Left lung (tissue), 10 donors: ENCODE results near the gene CCDC158. TPM values are rescaled to one million over a fixed set of nuclear protein-coding genes. Genes with fewer than 3 reads are reported as not detected.

Experiments
- ATAC-seq: fragments of 200-7000 bp; cut with Tn5 transposase; one replicate; pipeline ENCODE4 v1.9.1; 2020; ENCODE audit warnings: moderate library complexity
- DNase-seq, 4 donors: peaks; one replicate each; pipeline ENCODE4 v3.0.0-alpha.2; 2013 to 2020
- H3K27ac ChIP-seq, 2 donors: fragments of 200-600 bp; sonication (generic) in 1 of 2; one replicate each; pipeline versions ENCODE4 v1.5.0 to v1.8.0; 2020 to 2021
- H3K27me3 ChIP-seq, 2 donors: fragments of 200-600 bp; sonication (generic) in 1 of 2; one replicate each; pipeline versions ENCODE4 v1.5.0 to v1.8.0; 2020 to 2021
- H3K36me3 ChIP-seq, 2 donors: fragments of 200-600 bp; sonication (generic) in 1 of 2; one replicate each; pipeline versions ENCODE4 v1.5.0 to v1.8.0; 2020 to 2021
- H3K4me1 ChIP-seq, 2 donors: fragments of 200-600 bp; one replicate each; pipeline ENCODE4 v1.8.0; 2021
- H3K4me3 ChIP-seq, 2 donors: fragments of 200-600 bp; sonication (generic) in 1 of 2; one replicate each; pipeline versions ENCODE4 v1.5.0 to v1.8.0; 2020 to 2021; ENCODE audit warnings: mild to moderate bottlenecking in 1 of 2
- H3K9me3 ChIP-seq, 2 donors: fragments of 200-600 bp; sonication (generic) in 1 of 2; one replicate each; pipeline versions ENCODE4 v1.5.0 to v1.8.0; 2020 to 2021
- intact Hi-C, 2 donors: fragments of 100-400 bp; cut with DNase I; formaldehyde crosslinking; loops; one replicate each; pipeline versions ENCODE4 v1.11.2 to v1.14.2; 2022
- polyA plus RNA-seq, 6 donors: library from polyadenylated mRNA; unstranded; fragments of 120-200 nt; gene quantifications; one replicate each; pipeline ENCODE4 v1.2.1, GENCODE V29; 2013; ENCODE audit not compliant: insufficient read length in 6 of 6
- total RNA-seq, 2 donors: library from RNA; stranded (reverse); fragmentation: NEBNext Ultra II Directional; extraction: Animal tissue kit (Norgen Biotek cat#: 25700); gene quantifications; one replicate each; pipeline ENCODE4 v1.2.1, GENCODE V29; 2021
- TF ChIP-seq, protein P1 (sequence below), 2 donors: fragments of 200-600 bp; sonication (generic) in 1 of 2; IDR thresholded peaks; one replicate each; pipeline versions ENCODE4 v1.5.0 to v1.8.0; 2021; ENCODE audit warnings: antibody characterized with exemption in 2 of 2
- donor health status: DM: no; HTN: yes; CAD: no.
- donor health status: DM: no; HTN: no; CAD: no.

Gene CCDC158
- total and polyA plus RNA-seq, 8 donors, result 0.47 to 1.6 (median 0.84) TPM

- H3K27me3 ChIP-seq, result no peaks in the 10 kb centered on the region
- DNase-seq (no peak), ATAC-seq (no peak)
- H3K9me3 ChIP-seq, result peaks cover 0 to 10% of the 10 kb centered on the region in 2 donors
- no peak overlapping the region for H3K4me3 ChIP-seq
- H3K27ac ChIP-seq, result no peak overlapping the region
- TF ChIP-seq, protein P1, sequence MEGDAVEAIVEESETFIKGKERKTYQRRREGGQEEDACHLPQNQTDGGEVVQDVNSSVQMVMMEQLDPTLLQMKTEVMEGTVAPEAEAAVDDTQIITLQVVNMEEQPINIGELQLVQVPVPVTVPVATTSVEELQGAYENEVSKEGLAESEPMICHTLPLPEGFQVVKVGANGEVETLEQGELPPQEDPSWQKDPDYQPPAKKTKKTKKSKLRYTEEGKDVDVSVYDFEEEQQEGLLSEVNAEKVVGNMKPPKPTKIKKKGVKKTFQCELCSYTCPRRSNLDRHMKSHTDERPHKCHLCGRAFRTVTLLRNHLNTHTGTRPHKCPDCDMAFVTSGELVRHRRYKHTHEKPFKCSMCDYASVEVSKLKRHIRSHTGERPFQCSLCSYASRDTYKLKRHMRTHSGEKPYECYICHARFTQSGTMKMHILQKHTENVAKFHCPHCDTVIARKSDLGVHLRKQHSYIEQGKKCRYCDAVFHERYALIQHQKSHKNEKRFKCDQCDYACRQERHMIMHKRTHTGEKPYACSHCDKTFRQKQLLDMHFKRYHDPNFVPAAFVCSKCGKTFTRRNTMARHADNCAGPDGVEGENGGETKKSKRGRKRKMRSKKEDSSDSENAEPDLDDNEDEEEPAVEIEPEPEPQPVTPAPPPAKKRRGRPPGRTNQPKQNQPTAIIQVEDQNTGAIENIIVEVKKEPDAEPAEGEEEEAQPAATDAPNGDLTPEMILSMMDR (IDR thresholded peaks at IDR 0.05), result no peak
- intact Hi-C loops, result no loop called here
- H3K4me1 ChIP-seq, result peaks cover 0 to 10% of the 10 kb centered on the region in 2 donors
- H3K36me3 ChIP-seq, result peaks cover 0 to 16% of the 10 kb centered on the region in 2 donors
Observed at GRCh38 chr4:76313547-76313946, 107.4 kb downstream of the CCDC158 start.

DNA sequence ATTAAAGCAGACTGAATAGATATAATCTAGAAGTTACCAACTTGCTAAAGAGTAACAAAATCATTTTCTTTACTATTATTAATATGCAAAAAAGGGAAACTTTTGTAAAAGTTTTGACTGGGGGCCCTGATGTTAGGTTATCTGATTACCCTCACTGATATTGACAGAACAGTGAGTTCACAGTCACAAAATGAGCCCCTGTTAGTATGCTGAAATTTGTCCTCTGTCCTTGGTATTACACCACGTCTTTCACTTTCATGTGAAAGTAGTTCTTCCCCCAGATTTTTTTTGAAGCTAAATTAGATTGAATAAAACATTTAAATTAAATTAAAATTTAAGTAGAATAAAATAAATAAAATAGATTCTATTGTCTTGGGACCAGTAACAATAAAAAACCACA, 108.5 kb downstream of the CCDC158 start:
- DNase-seq (no peak), ATAC-seq (no peak)
- Histone ChIP-seq H3K27ac (no peak overlapping the region), H3K4me3 (no peak overlapping the region), H3K36me3 (peaks cover 0 to 16% of the 10 kb centered on the region in 2 donors), H3K27me3 (no peaks in the 10 kb centered on the region), H3K9me3 (peaks cover 0 to 10% of the 10 kb centered on the region in 2 donors), H3K4me1 (peaks cover 2 to 21% of the 10 kb centered on the region in 2 donors)
- intact Hi-C loops, result no loop called here
- TF ChIP-seq, protein P1 (IDR thresholded peaks at IDR 0.05), result no peak

DNA sequence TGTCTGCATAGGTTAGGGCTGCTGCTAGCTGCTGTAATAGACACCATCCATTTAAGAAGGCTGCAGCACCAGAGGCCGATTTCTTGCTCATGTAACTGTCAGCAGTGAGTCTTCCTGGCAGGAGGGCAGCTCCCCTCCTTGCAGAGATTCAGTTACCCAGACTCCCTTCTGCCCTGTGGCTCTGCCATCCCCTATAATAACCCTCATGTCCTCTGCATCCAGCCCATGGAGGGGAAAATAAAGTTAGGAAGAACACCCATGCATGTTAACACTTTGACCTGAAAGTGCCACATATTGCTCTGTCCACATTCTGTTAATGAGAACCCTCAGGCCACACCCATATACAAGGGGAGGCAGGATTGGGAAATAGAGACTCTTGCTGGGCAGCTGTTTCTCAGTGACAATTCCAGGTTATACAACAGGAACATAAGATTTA, 109.0 kb downstream of the CCDC158 start:
- Histone ChIP-seq H3K9me3 (peaks cover 0 to 10% of the 10 kb centered on the region in 2 donors), H3K27me3 (no peaks in the 10 kb centered on the region), H3K4me1 (peaks cover 5 to 26% of the 10 kb centered on the region in 2 donors), H3K36me3 (peaks cover 0 to 16% of the 10 kb centered on the region in 2 donors), H3K4me3 (no peak overlapping the region), H3K27ac (no peak overlapping the region)
- TF ChIP-seq, protein P1 (IDR thresholded peaks at IDR 0.05), result no peak
- intact Hi-C loops, result no loop called here
- DNase-seq (no peak), ATAC-seq (peak; percentile 65)

DNA sequence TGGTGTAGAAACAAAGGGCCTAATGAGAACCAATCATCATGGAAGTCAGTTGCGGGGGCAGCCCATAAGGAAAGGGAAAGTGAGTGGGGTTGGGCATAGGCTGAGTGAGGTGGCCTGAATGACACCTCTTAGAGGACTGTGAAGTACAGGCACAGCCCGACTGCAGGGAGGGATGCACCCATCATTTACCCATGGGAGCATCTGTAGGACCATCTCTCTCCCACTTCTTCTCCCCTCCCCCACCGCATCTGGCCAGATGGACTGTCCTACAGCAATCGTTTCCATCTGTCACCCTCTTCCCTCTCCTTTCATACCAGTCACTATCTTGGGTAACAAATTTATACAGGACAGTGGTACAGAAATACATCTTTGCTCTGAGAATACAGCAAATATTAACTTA, 110.3 kb downstream of the CCDC158 start:
- H3K27me3 ChIP-seq, result no peaks in the 10 kb centered on the region
- DNase-seq (no peak), ATAC-seq (no peak)
- peaks cover 0 to 16% of the 10 kb centered on the region in 2 donors for H3K36me3 ChIP-seq
- H3K4me3 ChIP-seq, result no peak overlapping the region
- H3K4me1 ChIP-seq, result peaks cover 5 to 28% of the 10 kb centered on the region in 2 donors
- TF ChIP-seq, protein P1 (IDR thresholded peaks at IDR 0.05), result no peak
- no peaks in the 10 kb centered on the region for H3K9me3 ChIP-seq
- no peak overlapping the region for H3K27ac ChIP-seq
- intact Hi-C loops, result no loop called here

- no peaks in the 10 kb centered on the region for H3K9me3 ChIP-seq
- H3K27me3 ChIP-seq, result no peaks in the 10 kb centered on the region
- ATAC-seq (no peak), DNase-seq (no peak)
- intact Hi-C loops, result no loop called here
- H3K36me3 ChIP-seq, result peaks cover 0 to 16% of the 10 kb centered on the region in 2 donors
- TF ChIP-seq, protein P1 (IDR thresholded peaks at IDR 0.05), result no peak
- no peak overlapping the region for H3K4me3 ChIP-seq
- H3K27ac ChIP-seq, result no peak overlapping the region
- H3K4me1 ChIP-seq, result peaks cover 5 to 35% of the 10 kb centered on the region in 2 donors
Observed at GRCh38 chr4:76309939-76310550, 110.9 kb downstream of the CCDC158 start.
